ENCODE results near the gene SYNDIG1.

- no peak for TF ChIP-seq CTCF (conservative IDR thresholded peaks at IDR 0.05; ENCODE audit: low read length)
- no peak for TF ChIP-seq EZH2phosphoT487 (IDR thresholded peaks at IDR 0.05; ENCODE audit: borderline replicate concordance, low read depth, low read length)
Observed at GRCh38 chr20:24640686-24641085, 171.3 kb downstream of the SYNDIG1 start.
